KOPT-K1 (cell line): ENCODE measurements around the gene CLEC18C.
"Not testable (repeated sequence)": the region's sequence is repeated elsewhere in the genome, so short reads cannot be mapped to it uniquely, and the experiment has no call there.

Experiments
- H3K27ac ChIP-seq: fragments of 200-600 bp; sonication (generic); 2 replicates; pipeline ENCODE4 v1.5.1; 2016; ENCODE audit warnings: antibody characterized with exemption, mild to moderate bottlenecking, low read depth, low read length; ENCODE audit not compliant: poor library complexity, severe bottlenecking
- H3K36me3 ChIP-seq: fragments of 200-600 bp; sonication (generic); 2 replicates; pipeline ENCODE4 v1.5.1; 2017; ENCODE audit warnings: antibody characterized with exemption, mild to moderate bottlenecking, low read length, moderate library complexity; ENCODE audit not compliant: insufficient read depth
- H3K9me3 ChIP-seq: fragments of 200-600 bp; sonication (generic); 2 replicates; pipeline ENCODE4 v1.5.1; 2017; ENCODE audit warnings: antibody characterized with exemption, low read length, mild to moderate bottlenecking; ENCODE audit not compliant: insufficient read depth, poor library complexity, severe bottlenecking

CLEC18C gene

DNA sequence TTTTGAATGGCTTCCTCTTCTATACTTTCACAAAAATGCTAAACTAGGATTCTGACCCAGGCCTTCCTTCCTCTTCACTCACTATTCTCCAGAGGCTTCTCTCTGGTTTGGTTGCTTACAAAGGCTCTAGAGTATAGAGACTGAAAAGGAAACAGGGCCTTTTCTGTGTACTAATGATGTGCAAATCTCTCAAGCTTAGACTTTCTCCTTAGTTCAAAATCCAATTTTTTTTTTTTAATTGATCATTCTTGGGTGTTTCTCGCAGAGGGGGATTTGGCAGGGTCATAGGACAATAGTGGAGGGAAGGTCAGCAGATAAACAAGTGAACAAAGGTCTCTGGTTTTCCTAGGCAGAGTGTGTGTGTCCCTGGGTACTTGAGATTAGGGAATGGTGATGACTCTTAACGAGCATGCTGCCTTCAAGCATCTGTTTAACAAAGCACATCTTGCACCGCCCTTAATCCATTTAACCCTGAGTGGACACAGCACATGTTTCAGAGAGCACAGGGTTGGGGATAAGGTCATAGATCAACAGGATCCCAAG lies 50.5 kb downstream of the CLEC18C start:
- peaks cover 42% of the 10 kb centered on the region for H3K36me3 ChIP-seq
- H3K27ac ChIP-seq, H3K9me3 ChIP-seq: not testable (repeated sequence)

DNA sequence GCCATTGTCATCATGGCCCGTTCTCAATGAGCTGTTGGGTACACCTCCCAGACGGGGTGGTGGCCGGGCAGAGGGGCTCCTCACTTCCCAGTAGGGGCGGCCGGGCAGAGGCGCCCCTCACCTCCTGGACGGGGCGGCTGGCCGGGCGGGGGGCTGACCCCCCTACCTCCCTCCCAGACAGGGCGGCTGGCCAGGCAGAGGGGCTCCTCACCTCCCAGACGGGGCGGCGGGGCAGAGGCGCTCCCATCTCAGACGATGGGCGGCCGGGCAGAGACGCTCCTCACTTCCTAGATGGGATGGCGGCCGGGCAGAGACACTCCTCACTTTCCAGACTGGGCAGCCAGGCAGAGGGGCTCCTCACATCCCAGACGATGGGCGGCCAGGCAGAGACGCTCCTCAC lies 51.1 kb downstream of the CLEC18C start:
- H3K27ac ChIP-seq, H3K9me3 ChIP-seq: not testable (repeated sequence)
- peaks cover 45% of the 10 kb centered on the region for H3K36me3 ChIP-seq

DNA sequence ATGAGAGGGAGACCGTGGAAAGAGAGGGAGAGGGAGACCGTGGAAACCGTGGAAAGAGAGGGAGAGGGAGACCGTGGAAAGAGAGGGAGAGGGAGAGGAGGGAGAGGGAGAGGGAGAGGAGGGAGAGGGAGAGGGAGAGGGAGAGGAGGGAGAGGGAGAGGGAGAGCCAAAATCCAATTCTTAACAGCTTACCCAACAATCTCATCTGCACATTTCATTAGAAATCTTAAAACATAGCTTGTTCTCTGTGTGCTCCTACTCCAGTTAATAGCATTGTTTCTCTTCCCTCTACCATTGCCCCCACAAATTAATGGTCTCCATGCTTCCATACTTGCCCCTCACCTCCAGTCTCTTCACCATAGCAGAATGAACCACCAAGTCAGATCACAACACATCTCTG lies 51.8 kb downstream of the CLEC18C start:
- H3K27ac ChIP-seq, H3K9me3 ChIP-seq: not testable (repeated sequence)
- peaks cover 43% of the 10 kb centered on the region for H3K36me3 ChIP-seq

DNA sequence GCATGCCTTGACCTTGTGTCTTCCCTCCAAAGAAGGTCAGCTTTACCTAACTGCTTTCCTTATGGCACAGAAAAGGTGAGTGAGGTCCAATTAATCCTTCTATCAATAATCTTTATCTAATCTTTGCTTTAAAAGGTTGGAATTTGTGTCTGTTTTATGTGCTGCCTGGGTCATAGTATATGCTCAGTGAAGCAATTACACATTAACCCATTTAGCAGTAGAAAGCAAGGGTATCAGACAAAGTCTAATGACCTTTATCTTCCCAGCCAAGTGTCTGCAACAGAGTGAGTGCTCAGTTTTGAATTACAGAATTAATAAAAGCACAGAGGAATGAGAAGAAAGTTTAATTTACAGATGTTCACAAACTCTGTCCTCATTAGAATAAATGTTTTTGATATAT lies 52.4 kb downstream of the CLEC18C start:
- peaks cover 44% of the 10 kb centered on the region for H3K36me3 ChIP-seq
- not testable (repeated sequence) for H3K27ac ChIP-seq, H3K9me3 ChIP-seq

DNA sequence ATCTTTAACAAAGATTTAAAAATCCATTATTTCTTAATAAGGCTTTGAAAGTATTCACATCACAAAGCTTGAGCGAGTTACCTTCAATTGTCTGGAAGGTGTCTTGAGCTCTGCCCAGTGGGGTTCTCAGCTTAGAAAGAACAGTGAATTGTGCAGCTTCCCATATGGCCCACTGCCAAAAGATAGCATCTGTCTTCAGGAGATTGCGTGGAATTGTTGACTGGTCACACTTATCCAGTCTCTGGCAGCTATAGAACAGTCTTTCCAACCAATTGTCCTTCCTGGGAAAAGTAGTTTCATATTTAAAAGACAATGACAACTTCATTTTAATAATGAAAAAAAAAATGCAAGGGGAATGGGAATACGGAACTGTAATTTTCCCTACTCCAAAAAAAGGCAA lies 58.2 kb downstream of the CLEC18C start:
- H3K36me3 ChIP-seq: peaks cover 66% of the 10 kb centered on the region

More for the DNA sequence above, 58.2 kb downstream of the CLEC18C start:
- H3K9me3 ChIP-seq, H3K27ac ChIP-seq: not testable (repeated sequence)
